WTC11 (cell line): ENCODE measurements around the gene ABHD16B. TPM values are rescaled to one million over a fixed set of nuclear protein-coding genes. Genes with fewer than 3 reads are reported as not detected.

Source experiments
- ATAC-seq: fragments of 200-7000 bp; cut with Tn5 transposase; 2 replicates; pipeline ENCODE4 v1.10.0; 2021; ENCODE audit warnings: mild to moderate bottlenecking, moderate library complexity
- CTCF ChIA-PET: fragments of 300-600 bp; sonication (Branson Sonifier 250); formaldehyde crosslinking; loops from one replicate; lab custom pipeline; 2021; ENCODE audit warnings: antibody characterized with exemption; lab: Charles Lee
- POLR2A ChIA-PET: fragments of 350-600 bp; sonication (Branson Sonifier 250); formaldehyde crosslinking; loops from one replicate; lab custom pipeline; 2021; ENCODE audit warnings: antibody characterized with exemption; lab: Charles Lee
- DNase-seq: peaks from one replicate; pipeline ENCODE4 v3.0.0; 2021; ENCODE audit warnings: low spot score
- H3K27ac Mint-ChIP-seq: 2 replicates; pipeline ENCODE4 v1.8.0; 2021; ENCODE audit warnings: mixed read lengths
- H3K27me3 Mint-ChIP-seq: 2 replicates; pipeline ENCODE4 v1.8.0; 2021; ENCODE audit warnings: low read depth, mild to moderate bottlenecking, moderate library complexity, mixed read lengths
- H3K36me3 Mint-ChIP-seq: 2 replicates; pipeline ENCODE4 v1.8.0; 2021; ENCODE audit warnings: mixed read lengths
- H3K4me1 Mint-ChIP-seq: 2 replicates; pipeline ENCODE4 v1.8.0; 2022; ENCODE audit warnings: mixed read lengths
- H3K4me3 Mint-ChIP-seq: 2 replicates; pipeline ENCODE4 v1.8.0; 2021; ENCODE audit warnings: mild to moderate bottlenecking, moderate library complexity, mixed read lengths
- H3K9me3 Mint-ChIP-seq: 2 replicates; pipeline ENCODE4 v1.8.0; 2021; ENCODE audit warnings: mixed read lengths
- E2F5 ChIP-seq: sonication (generic); formaldehyde crosslinking; IDR thresholded peaks from 2 replicates; pipeline ENCODE4 v1.8.1; 2022; ENCODE audit warnings: mild to moderate bottlenecking, moderate library complexity, missing genetic modification reagents
- ETV6 ChIP-seq: sonication (generic); formaldehyde crosslinking; IDR thresholded peaks from 2 replicates; pipeline ENCODE4 v1.8.1; 2022; ENCODE audit warnings: mild to moderate bottlenecking, missing genetic modification reagents
- FOXK1 ChIP-seq: sonication (generic); formaldehyde crosslinking; IDR thresholded peaks from 2 replicates; pipeline ENCODE4 v1.8.0; 2022; ENCODE audit warnings: mild to moderate bottlenecking, moderate library complexity, missing genetic modification reagents
- HMGA2 ChIP-seq: fragments of 250-450 bp; sonication (Bioruptor Pico); IDR thresholded peaks from 2 replicates; pipeline ENCODE4 v1.4.0; 2021; ENCODE audit warnings: mild to moderate bottlenecking, moderate library complexity
- JAZF1 ChIP-seq: fragments of 250-450 bp; sonication (Bioruptor Pico); IDR thresholded peaks from 2 replicates; pipeline ENCODE4 v1.9.0; 2021; ENCODE audit warnings: moderate library complexity, mild to moderate bottlenecking, inconsistent platforms
- NFATC4 ChIP-seq: fragments of 250-450 bp; sonication (Bioruptor Pico); IDR thresholded peaks from 2 replicates; pipeline ENCODE4 v1.9.0; 2021; ENCODE audit warnings: mild to moderate bottlenecking
- NFE2L1 ChIP-seq: sonication (generic); formaldehyde crosslinking; IDR thresholded peaks from 2 replicates; pipeline ENCODE4 v1.8.1; 2023; ENCODE audit warnings: missing genetic modification reagents
- NR2C2 ChIP-seq: sonication (generic); formaldehyde crosslinking; IDR thresholded peaks from 2 replicates; pipeline ENCODE4 v1.8.0; 2022; ENCODE audit warnings: mild to moderate bottlenecking, missing genetic modification reagents
- PRDM15 ChIP-seq: sonication (generic); formaldehyde crosslinking; IDR thresholded peaks from 2 replicates; pipeline ENCODE4 v1.8.0; 2022; ENCODE audit warnings: missing genetic modification reagents
- RORB ChIP-seq: fragments of 250-450 bp; sonication (Bioruptor Pico); IDR thresholded peaks from 2 replicates; pipeline ENCODE4 v1.9.0; 2021; ENCODE audit warnings: mild to moderate bottlenecking
- SMAD4 ChIP-seq: sonication (generic); formaldehyde crosslinking; IDR thresholded peaks from 2 replicates; pipeline ENCODE4 v1.8.0; 2022; ENCODE audit warnings: mild to moderate bottlenecking, missing genetic modification reagents
- SP1 ChIP-seq: sonication (generic); formaldehyde crosslinking; conservative IDR thresholded peaks from 2 replicates; pipeline ENCODE4 v1.8.1; 2022; ENCODE audit warnings: missing genetic modification reagents
- ZNF121 ChIP-seq: sonication (generic); formaldehyde crosslinking; IDR thresholded peaks from 2 replicates; pipeline ENCODE4 v1.8.0; 2023; ENCODE audit warnings: missing genetic modification reagents
- ZNF219 ChIP-seq: sonication (generic); formaldehyde crosslinking; IDR thresholded peaks from 2 replicates; pipeline ENCODE4 v1.8.0; 2023; ENCODE audit warnings: missing genetic modification reagents, mild to moderate bottlenecking, borderline replicate concordance
- ZNF423 ChIP-seq: fragments of 250-450 bp; sonication (Bioruptor Pico); IDR thresholded peaks from 2 replicates; pipeline ENCODE4 v2.1.2; 2022; ENCODE audit warnings: mild to moderate bottlenecking, moderate library complexity
- ZNF671 ChIP-seq: fragments of 250-450 bp; sonication (Bioruptor Pico); IDR thresholded peaks from 2 replicates; pipeline ENCODE4 v1.8.0; 2021; ENCODE audit warnings: mild to moderate bottlenecking
- total RNA-seq: library from RNA; stranded (reverse); gene quantifications from 3 replicates; pipeline ENCODE4 v1.2.3, GENCODE V29; 2021
- TF ChIP-seq, protein P1 (sequence below): fragments of 250-450 bp; sonication (Bioruptor Pico); conservative IDR thresholded peaks from 2 replicates; pipeline ENCODE4 v1.9.0; 2021; ENCODE audit warnings: mild to moderate bottlenecking
- TF ChIP-seq, protein P2 (sequence below): sonication (generic); formaldehyde crosslinking; IDR thresholded peaks from 2 replicates; pipeline ENCODE4 v1.8.1; 2023; ENCODE audit warnings: mild to moderate bottlenecking, missing genetic modification reagents, moderate library complexity
- TF ChIP-seq, protein P3 (sequence below): sonication (generic); formaldehyde crosslinking; IDR thresholded peaks from 2 replicates; pipeline ENCODE4 v1.8.0; 2022; ENCODE audit warnings: mild to moderate bottlenecking, missing genetic modification reagents
- TF ChIP-seq, protein P4 (sequence below): sonication (generic); formaldehyde crosslinking; conservative IDR thresholded peaks from 2 replicates; pipeline ENCODE4 v1.8.1; 2022; ENCODE audit warnings: mild to moderate bottlenecking, missing genetic modification reagents
- TF ChIP-seq, protein P5 (sequence below): sonication (generic); formaldehyde crosslinking; IDR thresholded peaks from 2 replicates; pipeline ENCODE4 v1.8.1; 2022; ENCODE audit warnings: missing genetic modification reagents, borderline replicate concordance
- TF ChIP-seq, protein P6 (sequence below): sonication (generic); formaldehyde crosslinking; IDR thresholded peaks from 2 replicates; pipeline ENCODE4 v1.8.0; 2022; ENCODE audit warnings: mild to moderate bottlenecking, missing genetic modification reagents

Gene ABHD16B
- total RNA-seq, 1 experiment from 2014 or later, result 0.11 TPM

GRCh38 chr20:63864545-63864977 is 3.3 kb downstream of the ABHD16B start (continued):
- TF ChIP-seq, protein P1, sequence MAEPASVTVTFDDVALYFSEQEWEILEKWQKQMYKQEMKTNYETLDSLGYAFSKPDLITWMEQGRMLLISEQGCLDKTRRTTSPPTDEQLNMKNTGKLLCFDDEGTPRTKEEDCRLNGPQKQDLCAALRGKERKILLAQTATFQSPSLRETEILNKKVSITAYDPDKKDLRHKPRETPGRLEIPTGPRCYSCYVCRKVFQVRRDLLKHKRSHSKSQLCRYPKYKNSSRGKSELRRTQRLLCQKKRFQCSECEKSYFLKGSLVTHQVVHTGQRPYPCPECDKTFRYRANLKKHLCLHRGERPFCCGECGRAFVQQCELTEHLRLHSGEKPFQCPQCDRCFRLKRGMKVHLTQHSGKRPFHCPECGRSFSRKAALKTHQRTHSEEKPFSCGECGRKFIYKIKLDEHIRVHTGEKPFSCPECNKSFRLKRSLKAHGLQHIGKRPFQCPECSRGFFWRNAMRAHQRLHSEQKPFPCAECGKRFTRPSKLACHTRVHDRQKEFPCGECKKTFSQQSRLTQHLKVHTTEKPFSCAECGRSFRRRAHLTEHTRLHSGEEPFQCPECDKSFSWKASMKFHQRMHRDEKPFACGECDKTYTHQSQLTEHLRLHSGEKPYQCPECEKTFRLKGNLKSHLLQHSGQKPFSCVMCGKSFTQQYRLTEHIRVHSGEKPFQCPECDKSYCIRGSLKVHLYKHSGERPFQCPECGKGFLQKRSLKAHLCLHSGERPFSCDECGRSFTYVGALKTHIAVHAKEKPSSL, result no peak
- TF ChIP-seq, protein P2, sequence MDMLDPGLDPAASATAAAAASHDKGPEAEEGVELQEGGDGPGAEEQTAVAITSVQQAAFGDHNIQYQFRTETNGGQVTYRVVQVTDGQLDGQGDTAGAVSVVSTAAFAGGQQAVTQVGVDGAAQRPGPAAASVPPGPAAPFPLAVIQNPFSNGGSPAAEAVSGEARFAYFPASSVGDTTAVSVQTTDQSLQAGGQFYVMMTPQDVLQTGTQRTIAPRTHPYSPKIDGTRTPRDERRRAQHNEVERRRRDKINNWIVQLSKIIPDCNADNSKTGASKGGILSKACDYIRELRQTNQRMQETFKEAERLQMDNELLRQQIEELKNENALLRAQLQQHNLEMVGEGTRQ (CRISPR knock-in tag), result no peak
- TF ChIP-seq ZNF423, result 0 out of 2 replicates have a peak, but pooled peaks have one; percentile 6
- TF ChIP-seq ZNF219 (CRISPR knock-in tag), result no peak
- TF ChIP-seq, all 79 proteins: peak for 5

- CTCF ChIA-PET, result interaction anchor here (0.6 to 5.6 kb wide), 18 partner anchors 10 to 327 kb away, joined by 3 to 68 read pairs (median 6); partner anchors contain the start of genes ARFRP1, PRPF6, SLC2A4RG and ZGPAT
- H3K27me3 Mint-ChIP-seq, result no peaks in the 10 kb centered on the region
- TF ChIP-seq, protein P2 (CRISPR knock-in tag), result peak; percentile 96
- TF ChIP-seq NR2C2 (no peak), HMGA2 (CRISPR knock-in tag) (no peak; the same call in 1 of the 2 replicates), FOXK1 (peak; percentile 97), JAZF1 (CRISPR knock-in tag) (no peak), NFE2L1 (CRISPR knock-in tag) (peak; percentile 17; the same call in 1 of the 2 replicates), SMAD4 (CRISPR knock-in tag) (no peak), RORB (CRISPR knock-in tag) (no peak), ETV6 (CRISPR knock-in tag) (no peak), ZNF121 (CRISPR knock-in tag) (no peak), PRDM15 (CRISPR knock-in tag) (no peak), E2F5 (CRISPR knock-in tag) (peak; percentile 88), NFATC4 (no peak), ZNF671 (no peak), SP1 (CRISPR knock-in tag) (peak; percentile 98)
- TF ChIP-seq, protein P3, sequence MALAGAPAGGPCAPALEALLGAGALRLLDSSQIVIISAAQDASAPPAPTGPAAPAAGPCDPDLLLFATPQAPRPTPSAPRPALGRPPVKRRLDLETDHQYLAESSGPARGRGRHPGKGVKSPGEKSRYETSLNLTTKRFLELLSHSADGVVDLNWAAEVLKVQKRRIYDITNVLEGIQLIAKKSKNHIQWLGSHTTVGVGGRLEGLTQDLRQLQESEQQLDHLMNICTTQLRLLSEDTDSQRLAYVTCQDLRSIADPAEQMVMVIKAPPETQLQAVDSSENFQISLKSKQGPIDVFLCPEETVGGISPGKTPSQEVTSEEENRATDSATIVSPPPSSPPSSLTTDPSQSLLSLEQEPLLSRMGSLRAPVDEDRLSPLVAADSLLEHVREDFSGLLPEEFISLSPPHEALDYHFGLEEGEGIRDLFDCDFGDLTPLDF (CRISPR knock-in tag), result no peak
- TF ChIP-seq, protein P4, sequence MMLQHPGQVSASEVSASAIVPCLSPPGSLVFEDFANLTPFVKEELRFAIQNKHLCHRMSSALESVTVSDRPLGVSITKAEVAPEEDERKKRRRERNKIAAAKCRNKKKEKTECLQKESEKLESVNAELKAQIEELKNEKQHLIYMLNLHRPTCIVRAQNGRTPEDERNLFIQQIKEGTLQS, result no peak
- TF ChIP-seq, protein P5, sequence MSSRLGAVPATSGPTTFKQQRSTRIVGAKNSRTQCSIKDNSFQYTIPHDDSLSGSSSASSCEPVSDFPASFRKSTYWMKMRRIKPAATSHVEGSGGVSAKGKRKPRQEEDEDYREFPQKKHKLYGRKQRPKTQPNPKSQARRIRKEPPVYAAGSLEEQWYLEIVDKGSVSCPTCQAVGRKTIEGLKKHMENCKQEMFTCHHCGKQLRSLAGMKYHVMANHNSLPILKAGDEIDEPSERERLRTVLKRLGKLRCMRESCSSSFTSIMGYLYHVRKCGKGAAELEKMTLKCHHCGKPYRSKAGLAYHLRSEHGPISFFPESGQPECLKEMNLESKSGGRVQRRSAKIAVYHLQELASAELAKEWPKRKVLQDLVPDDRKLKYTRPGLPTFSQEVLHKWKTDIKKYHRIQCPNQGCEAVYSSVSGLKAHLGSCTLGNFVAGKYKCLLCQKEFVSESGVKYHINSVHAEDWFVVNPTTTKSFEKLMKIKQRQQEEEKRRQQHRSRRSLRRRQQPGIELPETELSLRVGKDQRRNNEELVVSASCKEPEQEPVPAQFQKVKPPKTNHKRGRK, result no peak
- TF ChIP-seq, protein P6, sequence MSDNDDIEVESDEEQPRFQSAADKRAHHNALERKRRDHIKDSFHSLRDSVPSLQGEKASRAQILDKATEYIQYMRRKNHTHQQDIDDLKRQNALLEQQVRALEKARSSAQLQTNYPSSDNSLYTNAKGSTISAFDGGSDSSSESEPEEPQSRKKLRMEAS (CRISPR knock-in tag), result peak; percentile 93
Measured at GRCh38 chr20:63864978-63865640, 3.8 kb downstream of the ABHD16B start, which contains the start of gene TPD52L2. Gene TPD52L2, plus strand, starts transcription at chr20:63865270. Its CDS starts 96 bp downstream, at chr20:63865366.

More at GRCh38 chr20:63864978-63865640, 3.8 kb downstream of the ABHD16B start, which contains the start of gene TPD52L2:
- POLR2A ChIA-PET, result interaction anchor here (0.8 to 3.3 kb wide), 15 partner anchors 10 to 238 kb away, joined by 3 to 22 read pairs (median 4); partner anchors contain the start of genes ARFRP1, DNAJC5, GMEB2 and STMN3
- peak within 1 kb of the TSS; percentile 94 for H3K4me3 Mint-ChIP-seq
- H3K27ac Mint-ChIP-seq, result peak within 1 kb of the TSS; percentile 87
- peak; percentile 99 for DNase-seq
- peak; percentile 94 for ATAC-seq
- H3K9me3 Mint-ChIP-seq, result no peaks in the 10 kb centered on the region
- peaks cover 25% of the 10 kb centered on the region for H3K36me3 Mint-ChIP-seq
- H3K4me1 Mint-ChIP-seq, result peaks cover 27% of the 10 kb centered on the region
